ENCODE data around the gene ATP5F1E.

The ATP5F1E gene

DNA sequence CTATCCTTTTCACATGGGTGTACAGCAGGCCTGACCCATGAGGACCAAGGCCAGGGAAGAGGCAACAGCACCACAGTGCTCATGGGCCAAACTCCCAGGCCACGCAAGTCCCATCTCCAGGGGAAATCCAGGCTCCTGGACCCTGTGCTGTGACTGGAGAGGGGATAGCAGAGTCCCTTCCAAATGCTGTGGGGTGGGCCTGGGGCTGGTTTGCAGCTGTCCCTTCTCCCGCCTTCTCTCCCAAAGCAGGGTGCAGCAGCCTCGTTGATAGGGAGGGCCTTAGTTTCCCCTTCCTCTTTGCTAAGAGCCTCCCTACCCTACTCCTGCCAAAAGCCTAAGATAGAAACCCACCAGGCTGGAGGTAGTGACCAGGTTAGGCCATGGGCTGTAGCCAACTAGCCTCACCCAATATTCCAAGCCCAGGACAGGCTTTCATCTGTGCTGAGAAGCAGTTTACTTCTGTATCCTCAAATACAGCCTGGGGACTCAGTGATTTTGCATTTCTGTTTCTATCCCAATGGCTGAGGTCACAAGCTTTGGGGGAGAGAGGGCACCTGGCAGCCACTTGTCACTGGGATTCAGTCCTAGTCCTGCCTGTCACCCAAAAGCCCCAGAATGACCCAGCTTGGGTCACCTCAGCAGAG is 26.5 kb downstream of the ATP5F1E start:
- DNase-seq (ENCODE audit: low spot score), result no peak

DNA sequence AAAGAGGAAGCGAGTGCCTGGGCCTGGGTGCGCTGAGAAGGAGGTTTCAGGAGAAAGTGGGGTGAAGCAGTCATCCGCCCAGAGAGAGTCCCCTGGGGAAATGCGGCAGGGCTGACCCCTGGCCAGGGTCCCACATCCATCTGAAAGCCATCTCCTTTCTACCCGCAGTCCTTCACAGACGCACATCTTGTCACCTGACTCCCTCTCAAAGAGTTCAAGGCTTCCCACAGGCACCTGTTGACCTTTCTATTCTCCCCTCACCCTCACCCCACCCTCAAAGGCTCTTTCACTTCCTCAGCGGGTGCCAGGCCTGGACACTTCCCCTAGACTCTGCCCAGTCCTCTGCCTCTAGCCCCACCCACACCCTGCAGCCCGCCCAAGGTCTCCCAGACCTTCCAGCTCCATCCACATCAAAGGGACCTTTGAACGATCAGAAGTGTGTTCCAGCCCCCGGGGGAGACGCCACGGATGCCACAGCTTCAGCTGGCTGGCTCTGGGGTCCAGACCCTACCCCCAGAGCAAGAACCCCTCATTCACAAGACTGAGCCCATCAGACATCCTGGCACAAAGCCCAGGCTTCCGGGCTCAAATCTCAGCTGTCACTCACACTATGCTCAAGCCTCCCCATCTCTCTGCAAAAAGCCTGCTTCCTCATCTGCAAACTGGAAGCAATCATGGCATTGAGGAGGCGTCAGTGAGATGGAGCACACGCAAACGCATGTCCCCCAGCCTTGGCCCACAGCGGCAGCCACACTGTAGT is 27.2 kb downstream of the ATP5F1E start:
- no peak for DNase-seq (ENCODE audit: low spot score)

DNA sequence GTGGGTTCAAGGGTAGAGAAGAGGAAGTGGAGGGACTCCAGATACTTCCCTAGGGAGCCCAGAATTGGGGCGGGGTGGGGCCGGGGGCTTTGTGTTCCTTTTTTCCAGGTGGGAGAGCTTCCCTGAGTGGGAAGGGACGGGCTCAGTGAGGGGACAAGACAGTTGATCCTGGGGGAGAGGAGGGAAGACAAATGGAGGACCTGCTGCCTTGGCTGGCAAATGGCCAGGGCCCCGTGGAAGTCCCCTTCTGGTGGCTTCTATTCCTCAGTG is 27.7 kb downstream of the ATP5F1E start:
- no peak for DNase-seq (ENCODE audit: low spot score)

DNA sequence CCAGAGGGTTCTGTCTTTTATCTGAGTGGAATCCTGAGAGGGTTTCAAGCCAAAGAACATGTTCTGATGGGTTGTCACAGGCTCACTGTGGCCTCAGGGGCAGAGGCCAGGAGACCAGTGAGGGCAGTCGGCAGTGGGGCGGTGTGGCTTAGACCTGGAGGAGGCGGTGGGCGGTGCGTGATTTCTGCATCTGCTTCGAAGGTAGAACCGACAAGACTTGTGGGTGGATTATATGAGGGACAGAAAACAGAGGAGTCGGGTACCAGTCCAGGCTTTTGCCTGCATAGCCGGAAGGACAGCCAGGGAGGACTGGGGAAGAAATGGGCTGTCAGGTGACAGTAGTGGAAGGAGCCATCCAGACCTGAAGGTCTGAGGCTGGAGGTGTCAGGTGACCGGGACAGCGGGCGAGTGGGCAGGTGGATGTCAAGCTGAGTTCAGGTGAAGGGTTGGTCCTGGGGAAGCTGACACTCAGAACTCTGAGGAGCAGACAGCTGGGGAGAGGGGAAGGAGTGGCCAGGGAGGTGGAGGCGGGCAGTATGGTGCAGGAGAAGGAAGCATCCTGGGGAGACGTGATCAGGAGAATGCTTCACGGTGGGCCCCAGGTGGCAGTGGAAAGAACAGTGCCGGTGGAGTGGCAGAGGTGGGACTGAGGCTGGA is 28.2 kb downstream of the ATP5F1E start:
- DNase-seq (ENCODE audit: low spot score), result no peak

DNA sequence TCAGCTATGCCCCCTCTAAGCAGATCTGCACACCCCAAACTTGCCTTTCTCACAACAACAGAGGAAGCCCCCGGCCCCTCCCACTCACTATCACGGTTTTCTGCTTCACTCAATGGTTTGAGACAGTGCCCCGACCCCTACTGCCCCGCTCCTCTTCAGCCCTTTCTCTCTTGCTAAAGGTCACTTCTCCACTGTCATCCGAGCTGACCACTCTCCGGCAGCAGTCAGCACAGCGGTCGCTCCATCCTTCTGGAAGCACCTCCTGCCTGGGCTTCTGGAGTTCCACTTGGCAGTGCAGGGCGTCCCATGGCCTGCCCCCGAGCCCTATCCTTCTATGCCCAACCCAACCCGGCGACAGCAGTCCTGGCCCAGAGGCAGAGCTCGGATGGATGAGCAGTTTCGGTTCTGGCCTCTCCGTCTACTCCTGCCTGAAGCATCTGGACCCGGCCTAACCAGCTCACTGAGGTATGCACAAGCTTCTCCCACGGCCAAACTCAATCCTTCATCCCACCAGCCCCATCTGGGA is 29.2 kb downstream of the ATP5F1E start:
- no peak for DNase-seq (ENCODE audit: low spot score)

DNA sequence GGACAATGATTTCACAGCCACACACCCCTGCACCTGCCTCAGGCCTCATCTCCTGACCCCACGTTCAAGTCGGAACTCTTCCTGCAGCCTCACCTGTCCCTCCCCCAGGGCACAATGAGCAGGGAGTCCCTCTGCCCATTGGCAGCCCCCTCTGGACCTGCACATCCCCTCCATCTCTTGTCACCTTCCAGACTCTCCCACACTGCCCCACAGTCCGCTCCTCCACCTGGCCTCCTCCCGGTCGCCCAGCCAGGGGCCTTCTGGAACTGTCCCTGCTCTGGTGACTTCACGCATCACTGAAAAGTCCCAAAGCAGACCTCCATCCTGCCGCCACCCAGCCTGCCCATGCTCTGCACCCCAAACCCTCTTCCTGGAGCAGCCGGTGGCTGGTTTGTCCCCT is 29.7 kb downstream of the ATP5F1E start:
- DNase-seq (ENCODE audit: low spot score), result no peak

DNA sequence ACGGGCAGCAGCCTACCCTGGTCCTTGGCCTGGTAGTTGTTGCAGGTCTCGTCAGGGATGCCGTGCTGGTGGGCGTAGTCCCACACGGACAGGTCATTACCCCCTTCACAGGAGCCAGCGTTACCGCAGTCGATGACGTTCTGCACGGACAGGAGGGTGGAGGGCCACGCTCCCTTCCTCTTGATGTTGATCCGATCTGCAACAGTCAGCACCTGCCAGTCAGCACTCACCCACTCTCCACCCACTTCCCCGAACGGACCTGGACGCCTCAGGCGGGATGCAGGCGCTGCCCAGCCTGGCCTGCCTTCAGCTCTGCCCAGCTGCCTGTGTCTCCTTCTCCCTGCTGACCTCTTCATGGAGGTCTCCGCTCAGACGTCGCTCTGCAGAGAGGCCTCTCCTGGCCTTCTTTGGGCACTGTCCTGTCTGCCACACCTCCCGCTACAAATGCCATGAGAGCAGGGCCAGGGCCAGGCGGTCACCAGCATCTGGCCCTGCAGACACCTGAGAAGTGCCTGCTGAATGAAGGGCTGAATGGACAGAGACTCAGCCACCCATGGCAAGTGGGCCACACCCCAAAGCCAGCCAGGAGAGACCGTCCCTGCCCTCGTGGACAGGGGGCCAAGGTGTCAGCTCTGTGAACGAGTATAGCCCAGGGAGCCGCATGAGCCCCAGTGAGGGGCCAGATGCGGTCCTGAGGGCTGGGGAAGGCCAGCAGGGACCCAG is 30.5 kb downstream of the ATP5F1E start:
- DNase-seq (ENCODE audit: low spot score), result no peak

DNA sequence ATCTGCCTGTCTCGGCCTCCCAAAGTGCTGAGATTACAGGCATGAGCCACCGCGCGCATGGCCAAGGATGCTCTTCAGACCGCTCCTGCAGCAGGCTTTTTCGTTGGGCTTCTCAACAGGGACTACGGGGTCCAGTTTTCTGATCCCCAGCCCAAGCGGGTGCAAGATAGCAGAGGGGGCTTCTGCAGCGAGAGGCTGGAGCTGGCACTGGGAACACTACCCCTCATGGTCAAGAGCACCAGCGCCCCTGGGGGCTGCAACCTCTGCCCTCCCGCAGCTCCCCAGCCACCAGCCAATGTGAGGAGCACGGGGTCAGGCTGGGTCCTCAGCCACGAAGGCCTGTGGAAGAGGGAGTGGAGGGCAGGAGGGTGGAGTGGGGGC is 31.1 kb downstream of the ATP5F1E start:
- DNase-seq (ENCODE audit: low spot score), result no peak

DNA sequence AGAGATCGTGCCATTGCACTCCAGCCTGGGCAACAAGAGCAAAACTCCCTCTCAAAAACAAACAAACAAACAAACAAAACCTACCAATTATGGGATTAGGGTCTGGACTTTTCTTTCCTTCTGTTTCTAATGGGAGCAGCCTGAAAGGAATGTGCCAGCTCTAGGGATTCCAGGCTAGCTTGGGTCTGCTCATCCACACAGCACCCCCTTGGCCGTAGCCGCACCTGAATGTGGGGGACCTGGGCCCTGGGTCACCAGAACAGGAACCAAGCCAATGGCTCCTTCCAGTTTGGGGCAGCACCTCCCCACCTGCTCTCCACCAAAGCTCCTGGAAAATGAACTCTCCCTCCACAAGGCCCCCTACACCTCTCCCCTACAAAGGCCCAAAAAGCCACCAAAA is 31.8 kb downstream of the ATP5F1E start:
- DNase-seq (ENCODE audit: low spot score), result no peak

DNA sequence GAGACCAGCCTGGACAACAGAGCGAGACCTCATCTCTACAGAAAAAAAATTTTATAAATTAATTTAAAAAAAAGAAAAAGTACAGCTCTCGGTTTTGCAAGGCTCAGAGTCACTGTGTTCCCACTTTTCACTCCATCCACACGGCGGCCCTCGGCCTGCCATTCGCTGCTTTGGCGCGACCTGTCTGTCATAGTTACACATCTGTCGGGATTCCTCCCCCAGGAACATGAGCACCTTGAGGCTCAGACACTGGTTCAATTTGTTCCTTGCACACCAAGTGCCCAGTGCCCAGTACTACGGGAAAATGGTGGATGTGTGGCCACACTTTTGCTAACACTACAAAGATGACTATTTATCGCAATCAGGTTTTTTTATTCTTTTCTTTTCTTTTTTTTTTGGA is 33.5 kb downstream of the ATP5F1E start:
- no peak for DNase-seq (ENCODE audit: low spot score)

DNA sequence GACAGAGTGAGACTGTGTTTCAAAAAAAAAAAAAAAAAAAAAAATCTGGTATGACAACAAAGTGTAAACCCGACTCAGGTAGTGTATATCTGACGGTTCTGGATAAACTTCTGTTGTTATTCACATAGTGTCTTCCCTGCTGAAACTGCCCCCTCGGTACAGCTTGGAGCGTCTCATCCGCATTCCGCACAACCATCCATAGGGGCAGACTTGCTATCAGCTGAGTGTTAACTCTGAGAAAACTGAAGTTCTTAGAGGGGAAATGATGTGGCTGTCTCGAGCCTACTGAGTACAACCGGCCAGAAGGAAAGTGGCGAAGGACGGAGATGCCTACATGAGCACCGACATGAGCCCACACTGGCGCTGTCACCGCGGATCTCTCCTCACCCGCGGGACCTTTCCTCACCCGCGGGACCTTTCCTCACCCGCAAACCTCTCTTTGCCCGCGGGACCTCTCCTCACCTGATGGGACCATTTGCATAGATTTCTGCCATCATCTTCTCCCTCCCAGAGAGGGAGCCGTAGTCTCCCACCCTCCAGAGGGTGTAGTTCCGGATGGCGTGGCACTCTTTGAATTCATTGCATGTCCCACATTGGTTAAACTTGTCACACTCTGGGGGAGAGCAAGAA is 34.9 kb downstream of the ATP5F1E start:
- DNase-seq (ENCODE audit: low spot score), result no peak

DNA sequence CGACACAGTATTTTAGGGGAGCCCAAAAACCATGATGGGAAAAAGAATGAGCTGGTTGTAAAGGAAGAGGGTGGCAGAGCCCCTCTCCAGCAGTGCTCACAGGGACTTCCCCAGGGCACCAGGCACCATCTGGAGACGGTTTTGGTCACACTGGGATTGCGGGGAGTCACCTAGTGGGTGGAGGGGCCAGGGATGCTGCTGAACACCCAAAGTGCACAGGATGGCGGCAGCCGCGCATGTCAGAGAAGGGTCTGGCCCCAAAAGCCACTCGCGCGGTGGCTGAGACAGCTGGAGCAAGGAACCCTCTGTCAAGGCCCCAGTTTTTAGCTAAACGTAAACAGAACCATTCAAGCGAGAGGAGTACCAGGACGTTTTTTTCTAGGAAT is 35.9 kb downstream of the ATP5F1E start:
- DNase-seq (ENCODE audit: low spot score), result no peak

DNA sequence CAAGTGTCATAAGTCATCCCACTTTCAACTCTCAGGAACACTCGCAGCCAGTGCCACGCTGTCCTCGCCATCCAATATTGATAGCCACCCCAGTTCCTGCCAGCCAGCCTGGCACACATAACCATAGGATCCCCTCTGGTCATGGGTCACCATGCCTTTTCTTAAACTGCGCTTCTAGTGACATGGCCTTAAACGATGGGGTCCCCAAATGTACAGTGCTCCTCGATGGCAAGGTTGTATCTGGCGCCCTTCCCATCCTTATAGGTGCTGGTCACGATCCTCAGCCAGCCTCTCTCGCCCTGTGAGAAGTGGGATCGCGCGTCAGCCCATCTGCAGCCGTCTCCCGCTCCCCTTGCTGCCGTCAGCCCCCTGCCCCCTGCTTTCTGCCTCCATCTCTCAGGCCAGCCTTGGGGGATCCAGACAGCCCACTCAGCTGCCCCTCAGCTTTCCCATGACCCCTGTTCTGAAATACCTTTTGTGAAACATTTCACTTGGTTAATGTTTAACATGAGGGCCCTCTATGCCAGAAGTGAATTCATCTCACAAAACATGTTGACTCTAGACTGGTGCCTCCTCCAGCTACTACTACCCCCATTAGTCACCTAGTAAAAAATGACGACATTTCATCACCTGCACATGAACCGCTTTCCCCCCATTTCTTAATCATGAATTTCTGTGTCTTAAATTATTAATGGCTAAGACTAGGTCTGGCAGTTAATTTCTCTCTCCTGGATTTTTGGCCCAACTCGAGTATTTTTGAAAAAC is 36.5 kb downstream of the ATP5F1E start:
- DNase-seq (ENCODE audit: low spot score), result no peak

DNA sequence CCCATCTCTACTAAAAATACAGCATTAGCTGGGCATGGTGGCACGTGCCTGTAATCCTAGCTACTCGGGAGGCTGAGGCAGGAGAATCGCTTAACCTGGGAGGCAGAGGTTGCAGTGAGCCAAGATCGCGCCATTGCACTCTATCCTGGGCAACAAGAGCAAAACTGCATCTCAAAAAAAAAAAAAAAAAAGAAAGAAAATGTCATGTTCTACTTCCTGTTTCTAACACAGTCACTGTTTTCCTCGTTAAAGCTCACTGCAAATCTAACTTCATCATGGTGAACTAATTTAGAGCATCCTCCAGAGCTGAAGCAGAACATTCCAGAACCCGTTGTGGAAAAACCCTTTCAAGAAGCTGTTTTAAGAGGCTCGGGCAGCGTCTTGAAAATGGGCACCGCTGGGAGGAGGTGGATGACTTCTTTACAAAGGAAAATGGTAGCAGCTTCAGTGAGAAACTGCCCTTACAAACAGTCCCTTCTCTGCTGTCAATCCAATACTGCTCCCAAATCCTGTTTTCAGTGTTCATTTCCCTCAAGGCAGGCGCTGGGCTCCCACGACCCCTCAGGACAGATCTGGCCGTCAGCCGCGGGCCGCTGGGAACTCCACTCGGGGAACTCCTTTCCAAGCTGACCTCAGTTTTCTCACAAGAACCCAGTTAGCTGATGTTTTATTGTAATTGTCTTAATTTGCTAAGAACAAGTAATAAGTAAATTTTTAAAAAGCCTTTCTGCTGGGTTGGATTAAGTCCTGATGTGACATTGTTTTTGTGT is 37.6 kb downstream of the ATP5F1E start:
- DNase-seq (ENCODE audit: low spot score), result no peak

DNA sequence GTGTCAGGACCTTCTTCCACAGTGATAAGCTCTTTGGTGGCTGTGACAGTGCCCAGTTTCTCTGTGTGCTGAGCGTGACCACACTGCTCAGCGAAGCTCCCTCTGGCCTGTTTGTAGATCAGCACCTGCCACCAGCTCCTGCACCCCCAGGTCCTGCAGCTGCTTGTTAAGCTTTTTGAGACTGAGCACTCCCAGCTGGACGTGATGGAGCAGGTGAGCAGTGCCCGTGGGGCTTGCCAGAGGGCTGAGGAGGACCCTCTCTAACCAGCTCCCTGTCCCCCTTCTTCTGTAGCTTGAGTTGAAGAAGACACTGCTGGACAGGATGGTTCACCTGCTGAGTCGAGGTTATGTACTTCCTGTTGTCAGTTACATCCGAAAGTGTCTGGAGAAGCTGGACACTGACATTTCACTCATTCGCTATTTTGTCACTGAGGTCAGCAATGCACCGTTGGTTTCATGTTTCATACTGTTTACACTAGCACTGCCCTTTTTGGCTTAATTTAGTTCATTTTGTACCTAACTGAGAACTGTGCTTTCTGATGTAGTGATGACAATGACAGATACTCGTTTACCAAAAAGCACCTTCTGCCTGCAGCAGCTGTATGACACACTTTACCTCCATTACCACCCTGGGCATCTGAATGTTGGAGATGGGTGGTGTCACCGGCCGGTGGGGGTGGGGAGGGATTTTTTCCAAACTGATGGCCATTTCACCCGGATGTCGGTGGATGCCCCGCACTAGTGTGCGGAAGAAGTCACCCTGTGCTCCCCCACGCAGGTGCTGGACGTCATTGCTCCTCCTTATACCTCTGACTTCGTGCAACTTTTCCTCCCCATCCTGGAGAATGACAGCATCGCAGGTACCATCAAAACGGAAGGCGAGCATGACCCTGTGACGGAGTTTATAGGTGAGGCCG is 38.5 kb downstream of the ATP5F1E start:
- no peak for DNase-seq (ENCODE audit: low spot score)

DNA sequence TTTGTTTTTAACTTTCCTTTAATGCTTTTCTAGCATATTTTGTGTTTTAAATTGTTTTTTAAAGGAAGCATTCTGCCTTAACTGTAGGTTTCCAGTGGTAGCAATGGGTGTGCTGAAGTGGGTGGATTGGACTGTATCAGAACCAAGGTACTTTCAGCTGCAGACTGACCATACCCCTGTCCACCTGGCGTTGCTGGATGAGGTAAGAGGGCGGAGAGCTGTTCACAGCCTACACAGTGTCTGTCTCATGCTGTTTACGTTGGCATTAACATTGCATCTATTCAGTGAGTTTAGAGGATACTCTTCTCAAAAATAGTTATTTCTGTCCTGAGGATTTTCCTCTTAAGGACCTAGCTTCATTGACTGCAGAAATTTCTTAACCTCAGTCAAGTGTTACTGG is 39.2 kb downstream of the ATP5F1E start:
- no peak for DNase-seq (ENCODE audit: low spot score)

DNA sequence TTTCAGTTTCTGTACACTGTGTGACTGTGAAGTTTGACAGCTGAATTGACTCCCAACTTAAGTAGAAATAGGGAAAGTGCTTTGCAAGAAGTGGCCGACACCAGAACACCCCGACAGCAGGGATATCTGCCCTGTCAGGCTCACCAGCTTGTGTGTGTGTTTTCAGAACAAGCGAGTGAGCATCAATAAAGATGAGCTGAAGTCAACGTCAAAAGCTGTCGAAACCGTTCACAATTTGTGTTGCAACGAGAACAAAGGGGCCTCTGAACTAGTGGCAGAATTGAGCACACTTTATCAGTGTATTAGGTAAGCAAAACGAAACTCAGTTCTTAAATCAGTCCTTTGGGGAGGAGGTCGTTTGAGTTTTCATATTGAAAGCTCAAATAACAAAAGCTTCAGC is 40.4 kb downstream of the ATP5F1E start:
- DNase-seq (ENCODE audit: low spot score), result no peak

DNA sequence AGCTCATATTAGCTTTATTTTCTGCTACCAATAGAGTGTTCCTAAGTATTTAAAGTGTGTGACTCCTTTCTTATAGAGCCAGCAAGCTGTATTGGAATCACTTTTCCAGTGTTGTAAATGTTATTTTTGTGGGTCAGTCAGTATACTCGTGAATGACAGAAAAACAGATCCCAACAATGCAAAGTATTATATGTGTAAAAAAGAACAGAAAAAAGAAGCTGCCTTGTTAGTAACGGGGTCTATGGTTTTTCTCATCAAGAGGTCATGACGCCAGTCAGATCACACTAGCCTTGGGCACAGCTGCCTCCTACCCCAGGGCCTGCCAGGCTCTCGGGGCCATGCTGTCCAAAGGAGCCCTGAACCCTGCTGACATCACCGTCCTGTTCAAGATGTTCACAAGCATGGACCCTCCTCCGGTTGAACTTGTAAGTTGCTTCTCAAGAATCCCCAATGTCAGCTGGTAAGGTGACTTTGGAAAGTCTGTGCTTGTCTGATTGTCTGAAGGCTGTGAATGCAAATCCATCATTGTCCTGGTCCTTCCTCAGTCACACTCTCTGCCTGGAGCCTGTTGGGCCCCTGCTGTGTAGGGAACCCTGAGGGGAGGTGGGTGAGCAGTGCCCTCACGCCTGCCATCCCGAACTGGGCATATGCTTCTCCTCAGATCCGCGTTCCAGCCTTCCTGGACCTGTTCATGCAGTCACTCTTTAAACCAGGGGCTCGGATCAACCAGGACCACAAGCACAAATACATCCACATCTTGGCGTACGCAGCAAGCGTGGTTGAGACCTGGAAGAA is 41.3 kb downstream of the ATP5F1E start:
- no peak for DNase-seq (ENCODE audit: low spot score)

DNA sequence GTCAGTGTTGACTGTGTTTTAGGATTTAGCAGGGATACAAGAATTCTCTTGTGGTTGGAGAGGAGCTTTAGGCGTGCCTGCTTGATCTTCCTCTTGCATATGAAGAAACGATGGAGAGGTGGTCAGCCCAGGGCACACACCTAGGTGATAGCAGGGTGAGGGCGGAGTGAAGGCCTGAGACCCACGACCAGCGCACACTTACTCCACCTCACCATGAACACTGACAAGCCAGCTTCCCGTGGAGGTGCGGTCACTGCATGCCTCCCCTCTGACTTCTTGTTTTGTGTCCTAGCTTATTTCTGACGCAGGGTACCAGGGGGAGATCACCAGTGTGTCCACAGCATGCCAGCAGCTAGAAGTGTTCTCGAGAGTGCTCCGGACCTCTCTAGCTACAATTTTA is 42.9 kb downstream of the ATP5F1E start:
- DNase-seq (ENCODE audit: low spot score), result no peak

Data from AG08395 (cell line).